Caco-2 (cell line): ENCODE results near the gene KNCN. TPM values are rescaled to one million over a fixed set of nuclear protein-coding genes. Genes with fewer than 3 reads are reported as not detected.

Experiments
- BruUV-seq: library from RNA; stranded (reverse); fragments of 400-500 nt; replicated peaks from 2 replicates; lab custom pipeline; 2021; lab: Mats Ljungman, UMichigan
- CTCF ChIA-PET: fragments of 300-600 bp; sonication (Branson Sonifier 250); formaldehyde crosslinking; loops from one replicate; lab custom pipeline; 2022; ENCODE audit warnings: antibody characterized with exemption; lab: Charles Lee
- POLR2A ChIA-PET: fragments of 300-600 bp; sonication (Branson Sonifier 250); formaldehyde crosslinking; loops from one replicate; lab custom pipeline; 2022; ENCODE audit warnings: antibody characterized with exemption; lab: Charles Lee
- DNase-seq, 2 experiments: peaks; one replicate each; pipeline versions ENCODE4 v3.0.0 to v3.0.0-alpha.2; 2020 to 2022
- H3K27me3 ChIP-seq: replicated peaks from 2 replicates; pipeline ENCODE4 v1.6.0; 2011; ENCODE audit warnings: low read length; ENCODE audit not compliant: control insufficient read depth, insufficient read depth
- H3K36me3 ChIP-seq: 2 replicates; pipeline ENCODE4 v1.5.1; 2011; ENCODE audit warnings: low read length; ENCODE audit not compliant: control insufficient read depth, insufficient read depth
- H3K4me1 ChIP-seq: fragments of 250-450 bp; sonication (Bioruptor Pico); 2 replicates; pipeline ENCODE4 v1.5.1; 2020; ENCODE audit warnings: mild to moderate bottlenecking
- H3K4me3 ChIP-seq: 2 replicates; pipeline ENCODE4 v1.5.1; 2011; ENCODE audit warnings: low read depth, mild to moderate bottlenecking, control low read depth, low read length
- H3K9me3 ChIP-seq: fragments of 250-450 bp; sonication (Bioruptor Pico); 2 replicates; pipeline ENCODE4 v1.5.1; 2020; ENCODE audit warnings: mild to moderate bottlenecking, moderate library complexity
- H3K27ac Mint-ChIP-seq: one replicate; pipeline ENCODE4 v1.8.0; 2022; ENCODE audit warnings: mixed read lengths; ENCODE audit not compliant: unreplicated experiment
- H3K27me3 Mint-ChIP-seq: one replicate; pipeline ENCODE4 v1.8.0; 2022; ENCODE audit warnings: mixed read lengths; ENCODE audit not compliant: insufficient read depth, unreplicated experiment
- H3K36me3 Mint-ChIP-seq: one replicate; pipeline ENCODE4 v1.8.0; 2022; ENCODE audit warnings: mild to moderate bottlenecking, mixed read lengths; ENCODE audit not compliant: insufficient read depth, unreplicated experiment
- H3K4me1 Mint-ChIP-seq: one replicate; pipeline ENCODE4 v1.8.0; 2022; ENCODE audit warnings: low read depth, mixed read lengths; ENCODE audit not compliant: unreplicated experiment
- H3K4me3 Mint-ChIP-seq: one replicate; pipeline ENCODE4 v1.8.0; 2022; ENCODE audit warnings: mild to moderate bottlenecking, moderate library complexity, mixed read lengths; ENCODE audit not compliant: unreplicated experiment
- H3K9me3 Mint-ChIP-seq: one replicate; pipeline ENCODE4 v1.8.0; 2022; ENCODE audit warnings: mixed read lengths; ENCODE audit not compliant: unreplicated experiment
- intact Hi-C: fragments of 100-400 bp; cut with micrococcal nuclease; formaldehyde crosslinking; loops from one replicate; pipeline ENCODE4 v1.10.0; 2022; ENCODE audit not compliant: unreplicated experiment
- total RNA-seq: library from RNA; stranded (reverse); gene quantifications from 2 replicates; pipeline ENCODE4 v1.2.3, GENCODE V29; 2022
- TF ChIP-seq, protein P1 (sequence below), 2 experiments: fragments of 200-600 bp in 1 of 2; IDR thresholded peaks; 1 replicate in 1 of 2; 2 replicates in 1 of 2; pipeline versions ENCODE4 v1.5.1 to v1.8.0; 2011 to 2022; ENCODE audit warnings: antibody characterized with exemption in 1 of 2, control low read depth in 1 of 2, inconsistent platforms in 1 of 2, low read depth in 1 of 2, low read length in 1 of 2, mild to moderate bottlenecking in 1 of 2, moderate library complexity in 1 of 2; ENCODE audit not compliant: insufficient read depth in 1 of 2, severe bottlenecking in 1 of 2, unreplicated experiment in 1 of 2

The KNCN gene
- total RNA-seq, 1 experiment from 2014 or later, result not detected

DNA sequence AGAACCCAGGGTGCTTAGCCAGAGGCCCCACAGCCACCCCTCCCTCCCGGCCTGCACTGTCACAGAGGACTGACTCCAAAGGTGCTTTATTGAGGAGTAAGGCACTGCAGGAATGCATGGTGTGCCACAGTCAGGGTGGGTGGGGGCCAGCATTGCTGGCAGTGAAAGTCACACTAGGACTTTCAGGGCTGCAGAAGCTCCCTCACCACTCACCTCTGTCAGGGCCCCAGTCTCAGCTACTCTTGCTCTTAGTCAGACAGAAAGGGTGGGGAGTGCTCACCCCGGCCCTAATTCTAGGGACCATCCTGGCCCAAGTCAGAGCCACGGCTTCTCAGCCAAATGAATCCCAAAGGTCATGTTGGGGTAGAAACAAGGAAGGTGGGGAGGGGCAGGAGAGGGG, 19.4 kb downstream of the KNCN start:
- DNase-seq, result no peak
- Histone ChIP-seq H3K27me3 (no peaks in the 10 kb centered on the region; the same call in 1 of the 2 replicates), H3K9me3 (no peaks in the 10 kb centered on the region), H3K4me3 (no peak overlapping the region), H3K4me1 (no peaks in the 10 kb centered on the region), H3K36me3 (no peaks in the 10 kb centered on the region)
- no TSS peak for BruUV-seq
- intact Hi-C loops, result no loop called here
- CTCF ChIA-PET, result no interaction called here
- Mint-ChIP-seq H3K36me3 (peaks cover 6% of the 10 kb centered on the region), H3K4me3 (no peak overlapping the region), H3K4me1 (peaks cover 6% of the 10 kb centered on the region), H3K9me3 (peaks cover 10% of the 10 kb centered on the region), H3K27me3 (peaks cover 17% of the 10 kb centered on the region), H3K27ac (no peak overlapping the region)
- TF ChIP-seq, protein P1, sequence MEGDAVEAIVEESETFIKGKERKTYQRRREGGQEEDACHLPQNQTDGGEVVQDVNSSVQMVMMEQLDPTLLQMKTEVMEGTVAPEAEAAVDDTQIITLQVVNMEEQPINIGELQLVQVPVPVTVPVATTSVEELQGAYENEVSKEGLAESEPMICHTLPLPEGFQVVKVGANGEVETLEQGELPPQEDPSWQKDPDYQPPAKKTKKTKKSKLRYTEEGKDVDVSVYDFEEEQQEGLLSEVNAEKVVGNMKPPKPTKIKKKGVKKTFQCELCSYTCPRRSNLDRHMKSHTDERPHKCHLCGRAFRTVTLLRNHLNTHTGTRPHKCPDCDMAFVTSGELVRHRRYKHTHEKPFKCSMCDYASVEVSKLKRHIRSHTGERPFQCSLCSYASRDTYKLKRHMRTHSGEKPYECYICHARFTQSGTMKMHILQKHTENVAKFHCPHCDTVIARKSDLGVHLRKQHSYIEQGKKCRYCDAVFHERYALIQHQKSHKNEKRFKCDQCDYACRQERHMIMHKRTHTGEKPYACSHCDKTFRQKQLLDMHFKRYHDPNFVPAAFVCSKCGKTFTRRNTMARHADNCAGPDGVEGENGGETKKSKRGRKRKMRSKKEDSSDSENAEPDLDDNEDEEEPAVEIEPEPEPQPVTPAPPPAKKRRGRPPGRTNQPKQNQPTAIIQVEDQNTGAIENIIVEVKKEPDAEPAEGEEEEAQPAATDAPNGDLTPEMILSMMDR (IDR thresholded peaks at IDR 0.05; ENCODE audit: insufficient read depth in 1 of 2, low read depth in 1 of 2, low read length in 1 of 2, severe bottlenecking in 1 of 2, unreplicated experiment in 1 of 2), result no peak
- POLR2A ChIA-PET, result no interaction called here

DNA sequence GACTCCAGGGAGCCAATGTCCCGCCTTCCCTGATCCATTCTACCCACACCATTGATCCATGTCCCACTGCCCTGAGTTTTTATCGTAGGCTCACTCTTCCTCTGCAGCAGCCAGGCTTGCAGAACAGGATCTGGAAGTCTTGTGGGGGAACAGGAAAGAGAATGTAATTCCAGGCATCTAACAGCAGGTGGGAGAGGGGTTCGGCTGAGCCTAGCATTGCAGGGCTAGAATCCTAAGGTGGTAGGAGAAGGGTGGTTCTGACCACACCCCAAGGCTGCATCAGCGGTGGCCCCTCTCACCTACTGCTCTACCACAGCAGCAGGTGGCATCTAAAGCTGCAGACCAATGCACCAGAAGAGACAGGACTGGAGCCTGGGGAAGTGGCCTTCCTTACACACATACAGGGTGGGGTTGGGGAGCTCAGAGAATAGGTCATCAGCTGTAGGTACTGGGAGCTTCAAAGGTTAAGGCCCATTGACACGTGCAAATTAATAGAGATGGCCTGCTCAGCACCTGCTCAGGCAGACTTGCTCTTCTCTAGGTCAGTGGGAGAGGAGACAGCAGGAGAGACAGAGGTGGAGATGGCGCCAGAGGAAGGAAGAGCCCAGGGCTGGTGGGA, 20.5 kb downstream of the KNCN start:
- Mint-ChIP-seq H3K27me3 (peaks cover 11% of the 10 kb centered on the region), H3K27ac (no peak overlapping the region), H3K36me3 (peaks cover 6% of the 10 kb centered on the region), H3K4me3 (no peak overlapping the region), H3K4me1 (peaks cover 6% of the 10 kb centered on the region), H3K9me3 (no peaks in the 10 kb centered on the region)
- no TSS peak for BruUV-seq
- H3K4me3 ChIP-seq, result no peak overlapping the region
- ChIA-PET POLR2A (no interaction called here), CTCF (interaction anchor here (1.2 to 1.8 kb wide), 3 partner anchors 84 to 194 kb away, joined by 4 to 7 read pairs (median 5); no protein-coding TSS in a partner anchor)
- H3K36me3 ChIP-seq, result no peaks in the 10 kb centered on the region
- peak; percentile 36 to 51 for DNase-seq
- no peaks in the 10 kb centered on the region; the same call in 1 of the 2 replicates for H3K27me3 ChIP-seq
- intact Hi-C loops, result no loop called here
- no peaks in the 10 kb centered on the region for H3K9me3 ChIP-seq
- TF ChIP-seq, protein P1 (IDR thresholded peaks at IDR 0.05; ENCODE audit: insufficient read depth in 1 of 2, low read depth in 1 of 2, low read length in 1 of 2, severe bottlenecking in 1 of 2, unreplicated experiment in 1 of 2), result peak; percentile 31 to 38
- no peaks in the 10 kb centered on the region for H3K4me1 ChIP-seq

DNA sequence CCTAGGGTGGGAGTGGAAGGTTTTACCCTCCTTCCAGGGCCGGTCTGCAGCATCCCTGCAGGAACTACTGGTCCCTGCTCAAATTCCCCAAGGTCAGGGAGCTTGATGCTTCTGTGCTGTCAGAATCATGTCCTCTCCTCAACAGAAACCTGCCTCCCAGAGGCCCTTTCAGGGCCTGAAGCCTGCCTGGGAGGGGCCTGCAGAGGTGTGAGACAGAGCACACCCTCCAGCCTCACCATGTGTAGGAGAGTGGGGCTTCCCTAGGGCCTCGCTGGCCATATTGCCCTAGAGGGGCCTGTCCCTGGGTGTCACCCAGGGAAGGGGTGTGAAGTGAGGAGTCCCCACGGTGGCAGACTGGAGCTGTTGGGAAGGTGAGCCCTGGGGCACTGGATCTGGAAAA, 21.1 kb downstream of the KNCN start:
- no peak for DNase-seq
- Histone ChIP-seq H3K27me3 (no peaks in the 10 kb centered on the region; the same call in 1 of the 2 replicates), H3K4me1 (no peaks in the 10 kb centered on the region), H3K36me3 (no peaks in the 10 kb centered on the region), H3K9me3 (no peaks in the 10 kb centered on the region), H3K4me3 (no peak overlapping the region)
- H3K4me1 Mint-ChIP-seq, result peaks cover 6% of the 10 kb centered on the region
- TF ChIP-seq, protein P1 (IDR thresholded peaks at IDR 0.05; ENCODE audit: insufficient read depth in 1 of 2, low read depth in 1 of 2, low read length in 1 of 2, severe bottlenecking in 1 of 2, unreplicated experiment in 1 of 2), result no peak
- ChIA-PET POLR2A (no interaction called here), CTCF (interaction anchor here (1.2 to 1.8 kb wide), 4 partner anchors 84 to 195 kb away, joined by 4 to 7 read pairs (median 6); no protein-coding TSS in a partner anchor)
- intact Hi-C loops, result no loop called here
- no peak overlapping the region for H3K27ac Mint-ChIP-seq
- no peaks in the 10 kb centered on the region for H3K9me3 Mint-ChIP-seq
- H3K27me3 Mint-ChIP-seq, result peaks cover 11% of the 10 kb centered on the region
- H3K36me3 Mint-ChIP-seq, result peaks cover 6% of the 10 kb centered on the region
- H3K4me3 Mint-ChIP-seq, result no peak overlapping the region
- no TSS peak for BruUV-seq
